Smooth muscle cell (in vitro differentiated cells): ENCODE data around the gene COL4A2. TPM values are rescaled to one million over a fixed set of nuclear protein-coding genes. Genes with fewer than 3 reads are reported as not detected.
A peak's percentile ranks its signal among the peaks of the same experiment; 100 is the strongest.
"Not testable (repeated sequence)": the region's sequence is repeated elsewhere in the genome, so short reads cannot be mapped to it uniquely, and the experiment has no call there.

Experiments used
- DNase-seq: peaks from one replicate; lab custom pipeline; 2025; ENCODE audit not compliant: unreplicated experiment; lab: John Stamatoyannopoulos, UW
- H2AFZ ChIP-seq: fragments of 200-600 bp; sonication (generic); 2 replicates; pipeline ENCODE4 v1.6.0; 2016; ENCODE audit warnings: antibody characterized with exemption, low read depth, mild to moderate bottlenecking
- H3F3A ChIP-seq: fragments of 200-600 bp; sonication (generic); 2 replicates; pipeline ENCODE4 v1.6.0; 2017; ENCODE audit warnings: antibody characterized with exemption, low read depth
- H3K27ac ChIP-seq: fragments of 200-600 bp; sonication (generic); 2 replicates; pipeline ENCODE4 v1.5.1; 2016; ENCODE audit warnings: low read depth, mild to moderate bottlenecking
- H3K27me3 ChIP-seq: fragments of 200-600 bp; sonication (generic); 2 replicates; pipeline ENCODE4 v1.6.1; 2016; ENCODE audit warnings: low read depth, mild to moderate bottlenecking
- H3K36me3 ChIP-seq: fragments of 200-600 bp; sonication (generic); 2 replicates; pipeline ENCODE4 v1.5.1; 2016; ENCODE audit warnings: low read depth
- H3K4me1 ChIP-seq: fragments of 200-600 bp; sonication (generic); 2 replicates; pipeline ENCODE4 v1.5.1; 2016; ENCODE audit warnings: low read depth
- H3K4me2 ChIP-seq: fragments of 200-600 bp; sonication (generic); 2 replicates; pipeline ENCODE4 v1.6.0; 2016; ENCODE audit warnings: mild to moderate bottlenecking
- H3K4me3 ChIP-seq: fragments of 200-600 bp; sonication (generic); 2 replicates; pipeline ENCODE4 v1.5.1; 2016; ENCODE audit warnings: mild to moderate bottlenecking
- H3K79me2 ChIP-seq: fragments of 200-600 bp; sonication (generic); 2 replicates; pipeline ENCODE4 v1.6.0; 2016; ENCODE audit warnings: low read depth, mild to moderate bottlenecking
- H3K9ac ChIP-seq: fragments of 200-600 bp; sonication (generic); 2 replicates; pipeline ENCODE4 v1.6.0; 2016; ENCODE audit warnings: low read depth
- H3K9me3 ChIP-seq: fragments of 200-600 bp; sonication (generic); replicated peaks from 2 replicates; pipeline ENCODE4 v1.5.1; 2016; ENCODE audit warnings: low read depth
- H4K20me1 ChIP-seq: fragments of 200-600 bp; sonication (generic); 2 replicates; pipeline ENCODE4 v1.6.0; 2016; ENCODE audit warnings: low read depth
- WGBS: methylation state at CpG from one replicate; pipeline ENCODE4 v1.1.7; 2016; ENCODE audit warnings: low lambda C conversion rate; 5-methylcytosine and 5-hydroxymethylcytosine counted together
- polyA plus RNA-seq: library from polyadenylated mRNA; unstranded; fragments of >200 nt; fragmentation: Nextera tagmentation; extraction: Ambion mirVana; gene quantifications from 2 replicates; pipeline ENCODE4 v1.2.1, GENCODE V29; 2016
- total RNA-seq: library from RNA; depleted of rRNA; stranded (reverse); fragments of >200 nt; gene quantifications from 2 replicates; pipeline ENCODE4 v1.2.3, GENCODE V29; 2014
- TF ChIP-seq, protein P1 (sequence below): fragments of 200-600 bp; sonication (generic); IDR thresholded peaks from 2 replicates; pipeline ENCODE4 v1.5.1; 2017; ENCODE audit warnings: borderline replicate concordance, mild to moderate bottlenecking, antibody characterized with exemption; ENCODE audit not compliant: insufficient read depth, poor library complexity, severe bottlenecking

The COL4A2 gene
- total and polyA plus RNA-seq, 2 experiments from 2014 or later, result 1,456 to 2,786 TPM

DNA sequence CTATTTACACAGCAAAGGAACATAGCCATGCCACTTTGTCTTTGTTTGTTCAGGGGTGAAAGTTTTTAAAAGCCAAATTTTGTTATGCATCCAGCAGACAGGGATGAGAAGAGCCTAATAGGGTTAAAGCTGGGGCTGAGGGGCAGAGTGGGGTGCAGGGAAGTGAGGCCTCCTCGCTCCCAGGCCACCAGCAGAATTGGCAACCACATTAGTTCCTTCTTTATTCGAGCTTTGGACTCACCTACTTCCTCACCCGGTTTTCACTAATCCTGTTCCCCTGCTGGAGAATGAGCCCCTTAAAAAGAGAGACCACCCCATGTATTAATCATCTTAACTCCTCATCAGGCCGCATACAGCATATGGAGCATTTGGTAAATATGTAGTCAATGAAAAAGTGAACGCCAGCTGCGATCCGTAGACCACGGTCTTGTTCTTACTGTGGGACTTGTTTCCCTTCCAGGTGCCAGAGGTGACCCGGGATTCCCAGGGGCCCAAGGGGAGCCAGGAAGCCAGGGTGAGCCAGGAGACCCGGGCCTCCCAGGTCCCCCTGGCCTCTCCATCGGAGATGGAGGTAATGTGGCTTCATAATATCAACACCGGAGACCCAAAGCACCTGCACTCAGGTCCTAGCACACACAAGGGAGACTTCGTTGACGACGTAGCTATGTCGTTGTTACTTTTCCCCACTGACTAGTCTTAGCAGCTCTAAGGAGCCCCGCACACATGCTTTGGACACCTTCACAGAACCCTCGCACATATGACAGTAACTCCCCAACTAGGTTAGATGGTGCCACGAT lies 142.3 kb downstream of the COL4A2 start:
- 97% methylated on average over 19 of the region's 19 CpGs for WGBS
- Histone ChIP-seq H3K27ac (peak overlapping the region; percentile 69), H3K4me3 (no peak overlapping the region), H3K79me2 (peaks cover 20% of the 10 kb centered on the region), H3K36me3 (peaks cover 6% of the 10 kb centered on the region), H2AFZ (no peak overlapping the region), H3K4me2 (no peak overlapping the region), H3F3A (peaks cover 92% of the 10 kb centered on the region), H4K20me1 (peaks cover 43% of the 10 kb centered on the region), H3K9me3 (no peaks in the 10 kb centered on the region), H3K27me3 (no peaks in the 10 kb centered on the region), H3K9ac (no peak overlapping the region), H3K4me1 (peaks cover 8% of the 10 kb centered on the region)
- DNase-seq, result no peak
- TF ChIP-seq, protein P1, sequence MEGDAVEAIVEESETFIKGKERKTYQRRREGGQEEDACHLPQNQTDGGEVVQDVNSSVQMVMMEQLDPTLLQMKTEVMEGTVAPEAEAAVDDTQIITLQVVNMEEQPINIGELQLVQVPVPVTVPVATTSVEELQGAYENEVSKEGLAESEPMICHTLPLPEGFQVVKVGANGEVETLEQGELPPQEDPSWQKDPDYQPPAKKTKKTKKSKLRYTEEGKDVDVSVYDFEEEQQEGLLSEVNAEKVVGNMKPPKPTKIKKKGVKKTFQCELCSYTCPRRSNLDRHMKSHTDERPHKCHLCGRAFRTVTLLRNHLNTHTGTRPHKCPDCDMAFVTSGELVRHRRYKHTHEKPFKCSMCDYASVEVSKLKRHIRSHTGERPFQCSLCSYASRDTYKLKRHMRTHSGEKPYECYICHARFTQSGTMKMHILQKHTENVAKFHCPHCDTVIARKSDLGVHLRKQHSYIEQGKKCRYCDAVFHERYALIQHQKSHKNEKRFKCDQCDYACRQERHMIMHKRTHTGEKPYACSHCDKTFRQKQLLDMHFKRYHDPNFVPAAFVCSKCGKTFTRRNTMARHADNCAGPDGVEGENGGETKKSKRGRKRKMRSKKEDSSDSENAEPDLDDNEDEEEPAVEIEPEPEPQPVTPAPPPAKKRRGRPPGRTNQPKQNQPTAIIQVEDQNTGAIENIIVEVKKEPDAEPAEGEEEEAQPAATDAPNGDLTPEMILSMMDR, result no peak

DNA sequence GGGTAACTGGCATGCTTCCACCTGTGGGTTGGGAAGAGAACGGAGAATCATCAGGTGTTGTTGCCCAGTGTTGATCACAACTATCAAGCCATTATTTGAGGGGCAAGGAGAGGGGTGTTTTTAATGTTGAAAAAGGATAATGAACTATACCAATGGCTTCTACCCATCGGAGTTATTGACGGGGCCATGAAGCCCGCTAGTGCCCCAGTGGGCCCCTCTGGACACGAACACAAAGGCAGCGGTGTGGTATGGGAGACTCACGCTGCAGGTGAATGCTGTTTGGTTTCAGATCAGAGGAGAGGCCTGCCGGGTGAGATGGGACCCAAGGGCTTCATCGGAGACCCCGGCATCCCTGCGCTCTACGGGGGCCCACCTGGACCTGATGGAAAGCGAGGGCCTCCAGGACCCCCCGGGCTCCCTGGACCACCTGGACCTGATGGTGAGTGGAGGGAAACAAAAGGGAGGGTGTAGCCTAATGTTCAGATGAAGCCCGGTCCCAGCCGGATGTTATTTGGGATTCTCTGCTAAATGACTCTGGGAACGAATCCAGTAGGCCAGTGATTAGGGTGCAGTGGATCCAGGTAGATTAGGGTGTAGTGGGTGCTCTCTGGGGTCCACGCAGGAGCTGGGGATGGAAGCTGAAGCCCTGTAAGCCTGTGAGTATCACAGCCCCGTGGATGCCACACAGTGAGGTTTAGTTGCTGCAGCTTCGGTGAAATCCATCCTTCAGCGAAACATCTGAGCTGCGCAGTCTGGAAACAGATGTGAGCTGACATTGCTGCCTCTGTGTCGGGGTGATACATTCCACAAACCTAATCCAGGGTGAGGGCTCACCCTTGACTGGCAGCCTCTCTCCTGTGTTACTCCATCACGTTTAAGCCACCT lies 143.2 kb downstream of the COL4A2 start:
- peaks cover 49% of the 10 kb centered on the region for H4K20me1 ChIP-seq
- DNase-seq, result no peak
- H3K36me3 ChIP-seq, result peaks cover 6% of the 10 kb centered on the region
- peaks cover 18% of the 10 kb centered on the region for H3K79me2 ChIP-seq
- H2AFZ ChIP-seq, result no peak overlapping the region
- H3K4me1 ChIP-seq, result peaks cover 10% of the 10 kb centered on the region
- H3K27ac ChIP-seq, result peak overlapping the region; percentile 8
- H3F3A ChIP-seq, result peaks cover 90% of the 10 kb centered on the region
- H3K9me3 ChIP-seq, result no peaks in the 10 kb centered on the region
- TF ChIP-seq, protein P1, result no peak
- 96% methylated on average over 24 of the region's 24 CpGs for WGBS
- no peaks in the 10 kb centered on the region for H3K27me3 ChIP-seq
- no peak overlapping the region for H3K4me3 ChIP-seq
- H3K9ac ChIP-seq, result no peak overlapping the region
- H3K4me2 ChIP-seq, result no peak overlapping the region

DNA sequence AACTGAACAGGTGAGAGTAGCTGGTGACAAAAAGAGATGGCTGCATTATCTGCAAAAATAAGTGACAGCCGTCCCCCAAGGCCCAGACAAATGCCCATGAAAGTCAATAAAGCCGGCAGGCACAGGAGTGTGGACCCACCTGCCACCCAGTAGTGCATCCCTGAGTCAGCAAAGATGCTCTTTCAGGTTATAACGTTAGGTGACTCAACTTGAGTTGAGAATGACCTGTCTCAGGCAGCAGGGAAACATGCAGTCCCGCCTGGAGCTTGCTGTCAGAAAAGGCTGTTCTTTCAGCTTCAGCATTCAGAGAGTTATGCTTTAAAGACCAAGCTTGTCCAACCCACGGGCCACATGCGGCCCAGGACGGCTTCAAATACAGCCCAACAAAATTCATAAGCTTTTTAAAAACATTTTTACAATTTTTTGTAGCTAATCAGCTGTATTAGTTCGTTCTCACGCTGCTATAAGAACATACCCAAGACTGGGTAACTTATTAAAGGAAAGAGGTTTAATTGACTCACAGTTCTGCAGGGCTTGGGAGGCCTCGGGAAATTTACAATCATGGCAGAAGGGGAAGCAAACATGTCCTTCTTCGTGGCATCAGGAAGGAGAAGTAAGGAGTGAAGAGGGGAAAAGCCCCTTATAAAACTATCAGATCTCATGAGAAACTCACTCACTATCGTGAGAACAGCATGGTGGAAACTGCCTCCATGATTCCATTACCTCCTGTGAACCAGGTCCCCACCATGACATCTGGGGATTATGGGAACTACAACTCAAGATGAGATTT lies 144.1 kb downstream of the COL4A2 start:
- Histone ChIP-seq H3K27ac (peak overlapping the region; percentile 56), H4K20me1 (peaks cover 52% of the 10 kb centered on the region), H3K4me3 (no peak overlapping the region), H3K36me3 (peaks cover 6% of the 10 kb centered on the region), H2AFZ (no peak overlapping the region), H3K27me3 (no peaks in the 10 kb centered on the region), H3K4me1 (peaks cover 10% of the 10 kb centered on the region), H3K9ac (no peak overlapping the region), H3F3A (peaks cover 89% of the 10 kb centered on the region), H3K4me2 (no peak overlapping the region), H3K9me3 (no peaks in the 10 kb centered on the region), H3K79me2 (peaks cover 15% of the 10 kb centered on the region)
- TF ChIP-seq, protein P1, result no peak
- DNase-seq, result no peak
- 88% methylated on average over 12 of the region's 12 CpGs for WGBS

DNA sequence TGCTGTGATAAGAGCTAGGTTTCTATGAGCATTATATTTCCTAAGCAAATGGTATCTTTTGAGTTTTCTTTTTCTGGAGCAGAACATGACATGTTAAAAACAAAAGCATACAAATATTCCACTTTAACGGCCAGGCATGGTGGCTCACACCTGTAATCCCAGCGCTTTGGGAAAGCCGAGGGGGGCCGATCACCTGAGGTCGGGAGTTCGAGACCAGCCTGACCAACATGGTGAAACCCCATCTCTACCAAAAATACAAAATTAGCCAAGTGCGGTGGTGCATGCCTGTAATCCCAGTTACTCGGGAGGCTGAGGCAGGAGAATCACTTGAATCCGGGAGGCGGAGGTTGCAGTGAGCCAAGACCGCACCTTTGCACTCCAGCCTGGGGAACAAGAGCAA lies 146.0 kb downstream of the COL4A2 start:
- Histone ChIP-seq H3K27ac (peak overlapping the region; percentile 67), H3K79me2 (peaks cover 12% of the 10 kb centered on the region), H3K4me1 (peaks cover 10% of the 10 kb centered on the region), H4K20me1 (peaks cover 50% of the 10 kb centered on the region), H3F3A (peaks cover 85% of the 10 kb centered on the region)
- not testable (repeated sequence) for H2AFZ ChIP-seq, H3K4me3 ChIP-seq, H3K9me3 ChIP-seq, H3K9ac ChIP-seq, H3K4me2 ChIP-seq, H3K27me3 ChIP-seq, H3K36me3 ChIP-seq, DNase-seq
- 90% methylated on average over 11 of the region's 11 CpGs for WGBS
